Measurements from ENCODE around the gene IFT81. TPM values are rescaled to one million over a fixed set of nuclear protein-coding genes. Genes with fewer than 3 reads are reported as not detected.

IFT81 gene
- total RNA-seq, 1 experiment from 2014 or later: 10.5 TPM

- TF ChIP-seq EMX1 (CRISPR knock-in tag; IDR thresholded peaks at IDR 0.05) (no peak), JAZF1 (CRISPR knock-in tag; IDR thresholded peaks at IDR 0.05) (no peak), GTF2I (CRISPR knock-in tag; conservative IDR thresholded peaks at IDR 0.05) (no peak), E2F5 (CRISPR knock-in tag; IDR thresholded peaks at IDR 0.05) (no peak), ZBTB21 (CRISPR knock-in tag; IDR thresholded peaks at IDR 0.05; ENCODE audit: borderline replicate concordance) (no peak)
These were observed 50.3 kb downstream of the IFT81 start (continued) for GRCh38 chr12:110174373-110174996.

GRCh38 chr12:110175201-110175600 is 51.0 kb downstream of the IFT81 start:
- peaks cover 5% of the 10 kb centered on the region for H3K9me3 Mint-ChIP-seq
- H3K4me3 Mint-ChIP-seq: no peak overlapping the region
- H3K27ac Mint-ChIP-seq: no peak overlapping the region
- H3K4me1 Mint-ChIP-seq: no peaks in the 10 kb centered on the region
- CTCF ChIA-PET: no interaction called here
- POLR2A ChIA-PET: interaction anchor here (1.1 kb wide), 1 partner anchor 13 kb away, joined by 8 read pairs; no protein-coding TSS in a partner anchor
- ATAC-seq (no peak), DNase-seq (ENCODE audit: low spot score) (no peak)
- peaks cover 14% of the 10 kb centered on the region for H3K36me3 Mint-ChIP-seq
- TF ChIP-seq GRHL2 (CRISPR knock-in tag; IDR thresholded peaks at IDR 0.05; ENCODE audit: insufficient replicate concordance, severe bottlenecking): no peak
- TF ChIP-seq IRF2 (CRISPR knock-in tag; IDR thresholded peaks at IDR 0.05; ENCODE audit: borderline replicate concordance, low read depth): no peak
- no peak for TF ChIP-seq FOXJ3 (CRISPR knock-in tag; IDR thresholded peaks at IDR 0.05; ENCODE audit: borderline replicate concordance)
- TF ChIP-seq ETV6 (CRISPR knock-in tag; IDR thresholded peaks at IDR 0.05): no peak
- TF ChIP-seq ZNF138 (CRISPR knock-in tag; conservative IDR thresholded peaks at IDR 0.05): no peak
- no peak for TF ChIP-seq ESRRA (CRISPR knock-in tag; IDR thresholded peaks at IDR 0.05; ENCODE audit: borderline replicate concordance)
- TF ChIP-seq JAZF1 (CRISPR knock-in tag; IDR thresholded peaks at IDR 0.05): no peak
- TF ChIP-seq ZNF532 (CRISPR knock-in tag; IDR thresholded peaks at IDR 0.05; ENCODE audit: borderline replicate concordance): no peak
- no peak for TF ChIP-seq RELA (CRISPR knock-in tag; IDR thresholded peaks at IDR 0.05; ENCODE audit: borderline replicate concordance)
- no peak for TF ChIP-seq TEAD4 (CRISPR knock-in tag; IDR thresholded peaks at IDR 0.05)
- no peak for TF ChIP-seq AR (CRISPR knock-in tag; IDR thresholded peaks at IDR 0.05)
- TF ChIP-seq ATF6 (CRISPR knock-in tag; IDR thresholded peaks at IDR 0.05): no peak
- no peak for TF ChIP-seq PRDM15 (CRISPR knock-in tag; IDR thresholded peaks at IDR 0.05)
- no peak for TF ChIP-seq OVOL2 (CRISPR knock-in tag; IDR thresholded peaks at IDR 0.05; ENCODE audit: borderline replicate concordance)
- TF ChIP-seq PRRX2 (CRISPR knock-in tag; IDR thresholded peaks at IDR 0.05): no peak
- no peak for TF ChIP-seq ZNF423 (CRISPR knock-in tag; IDR thresholded peaks at IDR 0.05)
- no peak for TF ChIP-seq NR3C1 (CRISPR knock-in tag; conservative IDR thresholded peaks at IDR 0.05; ENCODE audit: low read depth)
- TF ChIP-seq ZNF317 (CRISPR knock-in tag; IDR thresholded peaks at IDR 0.05; ENCODE audit: borderline replicate concordance, low read depth): no peak
- no peak for TF ChIP-seq SMAD4 (CRISPR knock-in tag; IDR thresholded peaks at IDR 0.05)
- no peaks in the 10 kb centered on the region for H3K27me3 Mint-ChIP-seq (ENCODE audit: low read depth)
